Colonic mucosa (tissue), 4 donors: ENCODE data around the gene SNORC. TPM values are rescaled to one million over a fixed set of nuclear protein-coding genes. Genes with fewer than 3 reads are reported as not detected.

Experiments
- DNase-seq: peaks from one replicate; pipeline ENCODE4 v3.0.0-alpha.2; 2020
- H3K27ac ChIP-seq: fragments of 200-600 bp; one replicate; pipeline ENCODE4 v1.8.0; 2021
- H3K27me3 ChIP-seq: fragments of 200-600 bp; one replicate; pipeline ENCODE4 v1.8.0; 2021
- H3K36me3 ChIP-seq: fragments of 200-600 bp; one replicate; pipeline ENCODE4 v1.8.0; 2021
- H3K4me1 ChIP-seq: fragments of 200-600 bp; one replicate; pipeline ENCODE4 v1.8.0; 2021; ENCODE audit warnings: mild to moderate bottlenecking
- H3K4me3 ChIP-seq: fragments of 200-600 bp; one replicate; pipeline ENCODE4 v1.8.0; 2021
- H3K9ac ChIP-seq, 2 donors: one replicate each; pipeline ENCODE4 v1.7.0; 2013; ENCODE audit warnings: control low read depth in 2 of 2, low read depth in 2 of 2, low read length in 2 of 2
- H3K9me3 ChIP-seq: fragments of 200-600 bp; one replicate; pipeline ENCODE4 v1.8.0; 2021
- intact Hi-C: fragments of 100-400 bp; cut with DNase I; formaldehyde crosslinking; loops from one replicate; pipeline ENCODE4 v1.14.1; 2022
- total RNA-seq, 2 donors: library from RNA; stranded (reverse); fragmentation: NEBNext Ultra II Directional in 1 of 2; extraction: Animal tissue kit (Norgen Biotek cat#: 25700) in 1 of 2; gene quantifications; one replicate each; pipeline ENCODE4 v1.2.1, GENCODE V29; 2021
- TF ChIP-seq, protein P1 (sequence below): fragments of 200-600 bp; IDR thresholded peaks from one replicate; pipeline ENCODE4 v1.8.0; 2022; ENCODE audit warnings: antibody characterized with exemption, mild to moderate bottlenecking
- donor health status: healthy.
- donor health status: DM: no; HTN: no; CAD: no.
- donor health status: DM: no; HTN: no; CAD: no.

SNORC gene
- total RNA-seq, 2 donors from 2014 or later, result 39.6 to 67.5 TPM

DNA sequence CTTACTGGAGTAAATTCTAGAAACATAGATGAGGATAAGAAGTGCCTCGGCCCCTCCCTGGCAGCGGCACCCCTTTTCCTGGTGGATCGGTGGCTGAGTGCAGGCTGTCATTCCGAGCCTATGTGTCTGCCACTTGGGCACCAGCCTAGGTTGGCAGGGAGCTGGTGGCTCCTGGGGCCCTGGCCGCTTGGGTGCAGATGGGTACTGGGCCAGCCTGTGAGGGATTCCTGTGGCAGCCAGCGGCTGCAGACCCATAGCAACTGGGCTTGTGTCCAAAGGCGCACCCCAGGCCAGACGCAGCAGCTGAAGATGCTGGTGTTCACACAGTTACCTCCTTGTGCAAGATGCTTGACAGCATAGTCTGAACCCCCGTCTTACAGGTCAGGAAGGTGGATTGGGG is 2.8 kb downstream of the SNORC start:
- intact Hi-C loops, result no loop called here
- Histone ChIP-seq H3K4me3 (no peak overlapping the region), H3K9ac (peak overlapping the region in 1 of 2 donors; percentile 94), H3K9me3 (no peaks in the 10 kb centered on the region), H3K4me1 (peaks cover 13% of the 10 kb centered on the region), H3K27ac (peak overlapping the region; percentile 95), H3K27me3 (peaks cover 6% of the 10 kb centered on the region), H3K36me3 (no peaks in the 10 kb centered on the region)
- TF ChIP-seq, protein P1, sequence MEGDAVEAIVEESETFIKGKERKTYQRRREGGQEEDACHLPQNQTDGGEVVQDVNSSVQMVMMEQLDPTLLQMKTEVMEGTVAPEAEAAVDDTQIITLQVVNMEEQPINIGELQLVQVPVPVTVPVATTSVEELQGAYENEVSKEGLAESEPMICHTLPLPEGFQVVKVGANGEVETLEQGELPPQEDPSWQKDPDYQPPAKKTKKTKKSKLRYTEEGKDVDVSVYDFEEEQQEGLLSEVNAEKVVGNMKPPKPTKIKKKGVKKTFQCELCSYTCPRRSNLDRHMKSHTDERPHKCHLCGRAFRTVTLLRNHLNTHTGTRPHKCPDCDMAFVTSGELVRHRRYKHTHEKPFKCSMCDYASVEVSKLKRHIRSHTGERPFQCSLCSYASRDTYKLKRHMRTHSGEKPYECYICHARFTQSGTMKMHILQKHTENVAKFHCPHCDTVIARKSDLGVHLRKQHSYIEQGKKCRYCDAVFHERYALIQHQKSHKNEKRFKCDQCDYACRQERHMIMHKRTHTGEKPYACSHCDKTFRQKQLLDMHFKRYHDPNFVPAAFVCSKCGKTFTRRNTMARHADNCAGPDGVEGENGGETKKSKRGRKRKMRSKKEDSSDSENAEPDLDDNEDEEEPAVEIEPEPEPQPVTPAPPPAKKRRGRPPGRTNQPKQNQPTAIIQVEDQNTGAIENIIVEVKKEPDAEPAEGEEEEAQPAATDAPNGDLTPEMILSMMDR, result no peak
- no peak for DNase-seq

GRCh38 chr2:232873292-232873908 is 3.3 kb downstream of the SNORC start:
- peak; percentile 46 for DNase-seq
- H3K27me3 ChIP-seq, result peaks cover 6% of the 10 kb centered on the region
- peak overlapping the region; percentile 95 for H3K27ac ChIP-seq
- intact Hi-C loops, result no loop called here
- no peaks in the 10 kb centered on the region for H3K36me3 ChIP-seq
- H3K9ac ChIP-seq, result peak overlapping the region; percentile 6 to 94
- no peak overlapping the region for H3K4me3 ChIP-seq
- TF ChIP-seq, protein P1, result no peak
- H3K4me1 ChIP-seq, result peaks cover 13% of the 10 kb centered on the region
- H3K9me3 ChIP-seq, result no peaks in the 10 kb centered on the region

GRCh38 chr2:232873909-232874641 is 4.0 kb downstream of the SNORC start:
- no peaks in the 10 kb centered on the region for H3K9me3 ChIP-seq
- peak overlapping the region; percentile 6 to 94 for H3K9ac ChIP-seq
- DNase-seq, result peak; percentile 91
- peak overlapping the region; percentile 95 for H3K27ac ChIP-seq
- TF ChIP-seq, protein P1, result no peak
- H3K27me3 ChIP-seq, result peaks cover 6% of the 10 kb centered on the region
- peaks cover 13% of the 10 kb centered on the region for H3K4me1 ChIP-seq
- no peak overlapping the region for H3K4me3 ChIP-seq
- intact Hi-C loops, result no loop called here
- H3K36me3 ChIP-seq, result no peaks in the 10 kb centered on the region

- peak overlapping the region; percentile 95 for H3K27ac ChIP-seq
- H3K4me1 ChIP-seq, result peaks cover 13% of the 10 kb centered on the region
- H3K36me3 ChIP-seq, result no peaks in the 10 kb centered on the region
- H3K4me3 ChIP-seq, result no peak overlapping the region
- no peak for DNase-seq
- intact Hi-C loops, result no loop called here
- H3K9ac ChIP-seq, result peak overlapping the region; percentile 50 to 94
- no peaks in the 10 kb centered on the region for H3K9me3 ChIP-seq
- TF ChIP-seq, protein P1, result no peak
- H3K27me3 ChIP-seq, result peaks cover 6% of the 10 kb centered on the region
These were observed 4.7 kb downstream of the SNORC start for GRCh38 chr2:232874677-232875223.

DNA sequence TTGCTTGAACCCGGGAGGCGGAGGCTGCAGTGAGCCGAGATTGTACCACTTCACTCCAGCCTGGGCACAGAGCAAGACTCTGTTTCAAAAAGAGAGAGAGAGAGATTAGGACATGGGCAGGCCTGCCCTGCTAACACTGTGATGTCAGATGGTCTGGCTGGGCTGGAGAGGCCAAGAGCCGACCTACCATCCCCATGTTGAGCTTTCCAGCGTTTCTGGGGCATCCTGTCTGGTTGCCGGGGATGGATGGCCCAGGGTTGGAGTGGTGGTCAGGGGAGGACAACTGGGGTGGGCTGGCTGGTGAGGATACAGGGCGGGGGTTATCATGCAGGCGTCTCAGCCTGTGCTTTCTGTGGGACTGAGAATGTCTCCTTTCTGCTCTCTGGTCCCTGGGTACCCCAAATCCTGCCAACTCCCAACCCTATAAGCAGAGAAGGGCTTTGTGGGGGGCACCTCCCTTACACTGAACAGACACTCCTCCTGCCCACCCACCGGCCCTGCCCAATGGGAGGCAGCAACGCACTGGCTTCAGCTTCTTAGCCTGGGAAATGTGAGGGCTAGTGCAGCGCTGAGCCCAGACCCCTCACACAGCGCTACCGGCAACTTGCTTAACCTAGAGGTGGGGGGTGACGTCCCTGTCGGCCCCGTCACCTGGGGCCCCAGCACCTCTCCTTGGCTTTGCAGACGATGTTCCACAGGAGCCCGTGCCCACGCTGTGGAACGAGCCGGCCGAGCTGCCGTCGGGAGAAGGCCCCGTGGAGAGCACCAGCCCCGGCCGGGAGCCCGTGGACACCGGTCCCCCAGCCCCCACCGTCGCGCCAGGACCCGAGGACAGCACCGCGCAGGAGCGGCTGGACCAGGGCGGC is 5.4 kb downstream of the SNORC start:
- intact Hi-C loops, result no loop called here
- Histone ChIP-seq H3K9ac (peak overlapping the region; percentile 70 to 94), H3K27me3 (peaks cover 6% of the 10 kb centered on the region), H3K27ac (peak overlapping the region; percentile 95), H3K9me3 (no peaks in the 10 kb centered on the region), H3K36me3 (no peaks in the 10 kb centered on the region), H3K4me1 (peaks cover 13% of the 10 kb centered on the region), H3K4me3 (peak overlapping the region; percentile 50)
- TF ChIP-seq, protein P1, result no peak
- DNase-seq, result peak; percentile 69
